GM18520 (cell line): Measurements from ENCODE around the gene CLMP.

Experiments used
- ATAC-seq: cut with Tn5 transposase; IDR thresholded peaks from one replicate; pipeline ENCODE4 v1.9.1; 2021; ENCODE audit not compliant: unreplicated experiment

Gene CLMP

GRCh38 chr11:123087657-123088056, 107.4 kb downstream of the CLMP start:
- peak; percentile 71 for ATAC-seq

DNA sequence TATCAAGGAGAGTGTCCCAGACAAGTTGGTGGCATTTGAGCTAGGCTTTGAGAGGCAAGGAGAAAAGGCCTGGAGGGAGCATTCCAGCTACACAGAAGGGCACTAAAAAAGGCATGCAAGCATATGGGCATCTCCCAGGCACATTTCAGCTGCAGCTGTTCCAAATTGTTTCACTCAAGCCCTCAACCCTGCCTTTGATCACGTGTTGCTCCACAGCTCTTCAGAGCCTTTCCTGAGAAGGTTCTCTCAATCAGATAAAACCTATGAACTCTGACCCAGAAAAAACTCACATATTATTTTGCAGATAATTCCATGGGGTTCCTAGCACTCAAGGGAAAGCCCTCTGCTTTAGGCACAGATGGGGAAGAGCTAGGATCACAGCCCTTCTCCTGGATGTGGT, 108.7 kb downstream of the CLMP start:
- no peak for ATAC-seq

- no peak for ATAC-seq
Measured at GRCh38 chr11:123085497-123085896, 109.6 kb downstream of the CLMP start.

GRCh38 chr11:123084454-123084853, 110.6 kb downstream of the CLMP start:
- no peak for ATAC-seq

- no peak for ATAC-seq
Measured at GRCh38 chr11:123083623-123084029, 111.4 kb downstream of the CLMP start.

- ATAC-seq, result no peak
Measured at GRCh38 chr11:123082977-123083376, 112.1 kb downstream of the CLMP start.

DNA sequence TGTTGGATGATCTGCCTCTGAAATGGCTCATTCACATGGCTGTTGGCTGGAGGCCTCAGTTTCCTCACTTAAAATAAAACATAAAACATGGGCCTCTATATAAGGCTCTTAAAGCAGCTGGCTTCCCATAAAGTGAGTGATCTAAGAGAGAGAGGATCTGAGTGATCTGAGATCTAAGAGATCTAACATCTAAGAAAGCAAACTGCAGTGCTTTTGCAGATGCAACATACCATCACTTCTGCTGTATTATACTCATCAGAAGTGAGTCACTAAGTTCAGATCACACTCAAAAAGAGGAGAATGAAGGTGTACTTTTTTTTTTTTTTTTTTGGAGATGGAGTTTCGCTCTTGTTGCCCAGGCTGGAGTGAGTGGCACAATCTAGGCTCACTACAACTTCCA, 115.0 kb downstream of the CLMP start:
- no peak for ATAC-seq

- no peak for ATAC-seq
Measured at GRCh38 chr11:123076484-123076883, 118.6 kb downstream of the CLMP start.

- ATAC-seq, result no peak
Measured at GRCh38 chr11:123073343-123074057, 121.5 kb downstream of the CLMP start.

GRCh38 chr11:123072762-123073161, 122.3 kb downstream of the CLMP start:
- ATAC-seq, result no peak

DNA sequence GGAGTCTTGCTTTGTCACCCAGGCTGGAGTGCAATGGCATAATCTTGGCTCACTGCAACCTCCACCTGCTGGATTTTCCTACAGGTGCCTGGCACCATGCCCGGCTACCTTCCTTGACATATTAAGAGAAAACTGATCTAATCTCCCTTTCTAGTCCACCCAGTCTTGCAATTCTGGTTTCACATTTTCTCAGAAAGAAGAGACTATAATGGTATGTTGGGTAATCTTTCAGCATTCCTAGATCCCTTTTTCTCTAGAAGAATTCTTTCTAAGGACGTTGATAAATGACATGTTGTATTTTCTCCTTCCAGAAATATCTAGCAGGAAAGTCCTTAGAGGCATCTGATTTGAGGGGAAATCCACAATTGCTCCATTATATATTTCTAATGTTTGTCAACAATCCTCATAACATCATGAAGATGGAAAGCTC, 122.7 kb downstream of the CLMP start:
- no peak for ATAC-seq

DNA sequence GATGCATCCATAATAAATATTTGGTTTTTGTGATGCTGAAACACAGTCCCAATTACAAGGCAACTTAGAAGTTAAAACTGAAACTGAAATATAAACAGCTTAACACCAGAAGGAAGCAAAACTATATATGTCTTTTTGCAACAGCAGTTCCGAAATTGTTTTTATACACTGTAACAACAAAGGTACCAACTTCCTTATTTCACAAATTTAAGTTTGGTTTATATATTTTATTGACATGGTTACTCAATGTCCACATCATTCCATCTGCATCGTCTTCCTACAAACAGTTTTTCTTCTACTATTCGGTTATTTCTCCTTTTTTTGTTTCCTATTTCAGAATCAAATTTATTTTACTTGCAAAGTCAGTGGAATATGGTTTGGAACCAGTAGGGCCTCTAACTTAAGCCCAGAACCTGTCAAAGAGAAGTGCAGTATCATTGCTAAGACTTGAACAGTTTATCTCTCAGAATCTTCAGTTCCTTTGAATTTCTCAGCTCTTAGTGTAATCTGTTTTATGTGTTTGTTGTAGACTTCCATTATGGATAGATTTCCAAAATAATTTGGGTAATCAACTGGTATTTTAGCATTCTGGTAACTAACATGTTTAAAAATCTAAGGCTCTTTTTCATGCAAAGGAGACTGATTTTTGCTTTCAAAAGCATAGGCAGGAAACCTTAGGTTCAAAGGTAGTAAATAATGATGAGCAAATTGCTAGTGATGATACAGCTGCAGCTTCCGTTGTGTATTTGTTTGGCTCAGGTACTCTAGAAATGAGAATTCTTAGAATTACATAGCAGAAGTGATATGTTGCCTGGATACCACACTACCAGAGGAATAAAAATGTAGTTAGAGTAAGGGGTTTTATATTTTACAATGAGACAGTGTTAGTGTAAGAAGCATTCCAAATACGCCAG, 124.9 kb downstream of the CLMP start:
- peak; percentile 39 for ATAC-seq

GRCh38 chr11:123065621-123066020, 129.4 kb downstream of the CLMP start:
- ATAC-seq, result no peak

DNA sequence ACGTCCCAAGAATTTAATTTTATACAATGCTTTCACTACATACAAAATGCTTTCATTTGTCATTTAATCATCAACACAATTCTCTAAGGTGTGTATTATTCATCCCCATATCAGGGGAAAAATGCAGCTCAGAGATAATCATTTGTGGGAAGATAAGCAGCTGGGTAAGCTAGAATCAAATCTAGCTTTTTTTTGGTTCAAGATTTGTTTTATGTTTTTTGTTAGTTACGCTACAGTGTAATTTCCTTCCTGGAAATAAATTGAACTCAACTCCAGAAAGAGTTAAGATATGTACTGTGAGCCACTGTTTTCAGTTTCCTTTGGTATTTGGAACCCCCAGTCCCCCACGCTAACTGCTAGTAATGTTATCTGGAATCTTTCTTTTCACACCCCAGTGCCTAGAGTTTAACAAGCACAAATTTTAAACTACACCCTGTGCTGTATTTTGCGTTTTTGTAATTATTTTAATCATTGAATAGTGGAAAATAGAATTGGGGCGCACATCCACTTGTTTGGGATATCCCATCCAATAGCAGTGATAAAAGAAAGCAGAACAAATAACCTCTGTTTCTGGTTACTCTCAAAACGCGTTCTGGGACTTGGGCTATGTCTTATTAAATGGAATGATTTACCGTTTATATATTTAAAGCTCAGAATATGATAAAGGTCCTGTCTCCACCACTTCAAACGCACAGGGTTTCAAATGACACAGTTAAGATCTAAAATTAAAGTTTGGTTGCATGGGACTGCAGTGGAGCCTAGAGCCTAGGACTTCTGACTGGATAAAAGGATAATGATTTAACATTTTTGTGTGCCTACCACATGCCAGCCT, 131.0 kb downstream of the CLMP start:
- ATAC-seq, result no peak

DNA sequence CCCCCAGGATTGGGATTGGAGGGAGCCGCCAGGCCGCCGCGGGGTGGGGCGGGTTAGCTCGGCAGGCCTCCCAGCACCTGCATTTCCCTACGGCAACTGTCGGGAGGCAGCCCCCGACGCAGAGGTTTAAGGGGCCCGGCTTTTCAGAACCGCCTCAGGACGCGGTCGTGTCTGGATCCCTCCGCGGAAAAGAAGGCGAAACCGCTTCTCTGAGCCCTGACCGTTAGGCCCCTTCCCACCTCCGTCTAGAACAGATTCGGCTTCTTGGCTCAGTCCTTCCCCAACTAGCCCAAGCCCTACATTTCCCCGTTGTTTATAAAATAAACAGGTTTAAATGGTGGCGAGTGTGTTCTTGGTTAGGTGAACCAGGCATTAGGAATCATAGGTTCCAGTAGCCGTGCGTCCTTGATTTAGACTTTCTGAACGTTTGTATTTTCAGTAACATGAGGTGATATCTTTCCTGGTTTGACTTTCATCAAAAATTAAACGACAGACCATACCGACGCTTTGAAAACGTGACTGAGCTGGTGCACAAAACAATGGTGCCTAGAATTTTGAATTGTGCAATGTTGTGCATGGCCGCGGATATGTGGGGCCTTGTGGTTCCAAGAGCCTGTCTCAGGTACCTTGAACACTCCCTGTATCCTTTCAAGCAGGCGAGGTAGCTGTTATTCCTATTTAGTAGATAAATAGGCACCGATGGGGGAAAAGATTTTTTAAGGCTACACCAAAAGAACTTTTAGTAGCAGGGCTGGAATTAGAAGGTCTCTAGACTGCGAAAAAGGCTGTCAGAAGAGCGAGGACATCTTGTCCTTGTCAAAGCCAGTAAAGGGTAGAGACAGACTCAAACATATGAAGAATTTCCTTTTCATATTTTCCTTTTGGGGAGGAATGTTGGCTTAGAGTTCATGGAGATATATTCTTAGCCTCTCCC, 131.9 kb downstream of the CLMP start:
- no peak for ATAC-seq

- peak; percentile 78 for ATAC-seq
Measured at GRCh38 chr11:123062158-123062891, 132.7 kb downstream of the CLMP start.

DNA sequence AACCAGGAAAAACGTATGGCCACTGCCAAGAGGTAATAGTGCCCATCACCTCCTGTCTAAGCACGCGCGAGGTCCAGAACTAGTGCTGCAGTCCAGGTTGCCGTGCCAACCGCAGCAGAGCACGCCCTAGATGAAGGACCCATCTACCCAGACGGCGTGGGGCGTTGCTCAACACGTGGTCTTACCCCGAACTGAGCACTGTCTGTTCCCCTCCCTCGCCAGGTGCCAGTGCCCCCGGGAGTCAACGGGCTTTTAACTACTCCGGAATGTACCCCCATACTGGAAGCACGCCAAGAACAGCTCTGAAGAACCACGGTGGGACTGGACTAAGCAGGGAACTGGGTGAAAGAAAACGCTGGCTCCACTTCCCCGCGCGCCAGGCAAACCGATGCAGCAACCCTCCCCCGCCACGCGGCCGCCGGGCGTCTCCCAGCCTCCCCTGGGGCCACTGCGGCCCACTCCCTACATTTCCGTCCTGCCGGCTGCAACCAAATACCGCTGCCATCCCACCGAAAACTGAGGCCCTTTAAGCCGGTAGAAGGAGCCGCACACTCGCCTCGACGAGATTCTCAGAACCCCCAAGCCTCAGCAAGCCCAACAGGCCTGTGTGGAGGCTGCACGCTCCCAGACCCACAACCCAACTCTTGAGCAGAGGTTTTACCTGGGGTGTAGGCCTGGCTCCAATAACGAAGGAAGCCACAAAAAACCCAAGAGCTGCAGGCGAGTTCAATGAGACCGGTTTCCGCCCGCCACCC, 133.5 kb downstream of the CLMP start, which contains the start of gene HSPA8:
Gene HSPA8, minus strand, starts transcription at position 734 of the 755 bp plus-strand sequence. CDS start 812 bp downstream, outside the sequence.
- no peak for ATAC-seq

DNA sequence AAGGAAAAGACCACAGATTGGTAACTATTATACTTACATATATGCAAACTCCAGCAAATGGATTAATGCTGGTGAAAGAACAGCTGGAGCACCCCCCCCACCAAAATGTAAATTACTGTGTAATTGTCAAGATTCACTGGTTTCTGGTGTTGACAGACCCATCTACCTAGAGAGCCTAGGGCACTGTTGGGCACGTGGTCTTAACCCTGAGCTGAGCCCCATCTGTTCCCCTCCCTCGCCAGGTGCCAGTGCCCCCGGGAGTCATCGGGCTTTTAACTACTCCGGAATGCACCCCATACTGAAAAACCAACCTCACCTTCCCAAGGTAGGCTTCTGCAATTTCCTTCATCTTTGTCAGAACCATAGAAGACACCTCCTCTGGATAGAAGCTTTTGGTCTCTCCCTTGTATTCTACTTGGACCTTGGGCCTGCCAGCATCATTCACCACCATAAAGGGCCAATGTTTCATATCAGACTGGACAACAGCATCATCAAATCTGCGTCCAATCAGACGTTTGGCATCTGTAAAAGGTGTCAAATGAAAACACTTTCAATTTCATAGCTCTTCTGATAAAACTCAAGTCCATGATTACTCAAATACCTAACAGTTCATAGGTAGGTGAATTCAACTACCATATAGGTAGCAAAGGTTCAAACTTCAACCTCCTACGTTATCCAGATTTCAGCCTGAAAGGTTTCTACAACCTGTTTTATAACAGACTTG, 134.6 kb downstream of the CLMP start:
- ATAC-seq, result no peak
